ENCODE measurements around the gene NPAT.
A peak's percentile ranks its signal among the peaks of the same experiment; 100 is the strongest.

- TF ChIP-seq MZF1 (CRISPR knock-in tag; IDR thresholded peaks at IDR 0.05; ENCODE audit: borderline replicate concordance) (no peak), NCOA2 (CRISPR knock-in tag; IDR thresholded peaks at IDR 0.05) (no peak), SSRP1 (CRISPR knock-in tag; IDR thresholded peaks at IDR 0.05) (no peak), ZNF609 (CRISPR knock-in tag; IDR thresholded peaks at IDR 0.05; ENCODE audit: borderline replicate concordance) (no peak), POLR2G (IDR thresholded peaks at IDR 0.05; ENCODE audit: low read depth, low read length) (no peak), FOXC1 (CRISPR knock-in tag; IDR thresholded peaks at IDR 0.05; ENCODE audit: borderline replicate concordance) (no peak)
- TF ChIP-seq, protein P1, sequence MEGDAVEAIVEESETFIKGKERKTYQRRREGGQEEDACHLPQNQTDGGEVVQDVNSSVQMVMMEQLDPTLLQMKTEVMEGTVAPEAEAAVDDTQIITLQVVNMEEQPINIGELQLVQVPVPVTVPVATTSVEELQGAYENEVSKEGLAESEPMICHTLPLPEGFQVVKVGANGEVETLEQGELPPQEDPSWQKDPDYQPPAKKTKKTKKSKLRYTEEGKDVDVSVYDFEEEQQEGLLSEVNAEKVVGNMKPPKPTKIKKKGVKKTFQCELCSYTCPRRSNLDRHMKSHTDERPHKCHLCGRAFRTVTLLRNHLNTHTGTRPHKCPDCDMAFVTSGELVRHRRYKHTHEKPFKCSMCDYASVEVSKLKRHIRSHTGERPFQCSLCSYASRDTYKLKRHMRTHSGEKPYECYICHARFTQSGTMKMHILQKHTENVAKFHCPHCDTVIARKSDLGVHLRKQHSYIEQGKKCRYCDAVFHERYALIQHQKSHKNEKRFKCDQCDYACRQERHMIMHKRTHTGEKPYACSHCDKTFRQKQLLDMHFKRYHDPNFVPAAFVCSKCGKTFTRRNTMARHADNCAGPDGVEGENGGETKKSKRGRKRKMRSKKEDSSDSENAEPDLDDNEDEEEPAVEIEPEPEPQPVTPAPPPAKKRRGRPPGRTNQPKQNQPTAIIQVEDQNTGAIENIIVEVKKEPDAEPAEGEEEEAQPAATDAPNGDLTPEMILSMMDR (CRISPR knock-in tag; IDR thresholded peaks at IDR 0.05) = 0 out of 2 replicates have a peak, but pooled peaks have one; percentile 9
These were observed 15.3 kb downstream of the NPAT start for GRCh38 chr11:108206969-108207682.

All from HepG2 (cell line).